ENCODE results near the gene BMP7.
"Not testable (repeated sequence)": the region's sequence is repeated elsewhere in the genome, so short reads cannot be mapped to it uniquely, and the experiment has no call there.

BMP7 gene

DNA sequence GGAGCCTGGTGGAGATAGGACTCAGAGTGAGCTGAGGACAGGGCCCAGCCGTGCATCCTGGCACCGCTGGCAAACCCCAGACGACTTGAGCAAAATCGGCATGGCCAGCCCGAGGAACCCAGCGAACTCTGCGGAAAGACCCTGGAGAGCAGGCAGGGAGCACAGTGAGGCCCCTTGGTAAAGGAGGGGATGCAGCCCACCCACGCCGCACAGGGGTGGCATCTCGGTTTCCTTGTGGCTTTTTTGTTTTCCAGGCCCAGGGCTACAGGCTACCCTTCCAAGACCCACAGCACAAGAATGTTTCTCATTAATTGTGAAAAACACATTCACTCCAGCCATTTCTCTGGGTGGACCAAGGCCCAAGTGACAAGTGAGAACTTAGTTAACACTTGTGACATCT is 71.4 kb downstream of the BMP7 start:
- H3K4me3 ChIP-seq (replicated peaks; ENCODE audit: low read depth, low read length): no peak overlapping the region
- no peak for TF ChIP-seq CTCF (IDR thresholded peaks at IDR 0.05; ENCODE audit: low read depth, low read length, missing control alignments)
- DNase-seq (ENCODE audit: extremely low read depth, low read depth): no peak

GRCh38 chr20:57194154-57194553 is 72.3 kb downstream of the BMP7 start:
- no peak overlapping the region for H3K4me3 ChIP-seq (replicated peaks; ENCODE audit: low read depth, low read length)
- no peak for TF ChIP-seq CTCF (IDR thresholded peaks at IDR 0.05; ENCODE audit: low read depth, low read length, missing control alignments)
- DNase-seq (ENCODE audit: extremely low read depth, low read depth): no peak

DNA sequence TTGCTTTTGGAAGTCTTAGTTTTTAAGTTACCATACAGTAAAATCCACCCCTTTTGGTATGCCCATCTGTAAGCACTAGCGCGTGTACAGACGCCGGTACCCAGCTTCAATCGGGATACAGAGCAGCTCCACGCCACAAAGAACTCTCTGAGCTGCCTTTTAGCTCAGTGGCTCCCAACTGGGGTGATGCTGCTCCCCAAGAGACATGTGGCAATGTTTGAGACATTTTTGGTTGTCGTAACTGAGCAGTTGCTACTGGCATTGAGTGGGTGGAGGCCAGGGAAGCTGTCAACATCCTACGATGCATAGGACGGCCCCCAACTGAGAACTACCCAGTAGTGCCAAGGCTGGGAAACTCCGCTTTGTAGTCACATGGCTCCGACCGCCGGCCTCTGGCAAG is 73.3 kb downstream of the BMP7 start:
- DNase-seq (ENCODE audit: extremely low read depth, low read depth): no peak
- no peak for TF ChIP-seq CTCF (IDR thresholded peaks at IDR 0.05; ENCODE audit: low read depth, low read length, missing control alignments)
- H3K4me3 ChIP-seq (replicated peaks; ENCODE audit: low read depth, low read length): no peak overlapping the region

GRCh38 chr20:57192311-57192710 is 74.1 kb downstream of the BMP7 start:
- H3K4me3 ChIP-seq (replicated peaks; ENCODE audit: low read depth, low read length): no peak overlapping the region
- no peak for DNase-seq (ENCODE audit: extremely low read depth, low read depth)
- no peak for TF ChIP-seq CTCF (IDR thresholded peaks at IDR 0.05; ENCODE audit: low read depth, low read length, missing control alignments)

DNA sequence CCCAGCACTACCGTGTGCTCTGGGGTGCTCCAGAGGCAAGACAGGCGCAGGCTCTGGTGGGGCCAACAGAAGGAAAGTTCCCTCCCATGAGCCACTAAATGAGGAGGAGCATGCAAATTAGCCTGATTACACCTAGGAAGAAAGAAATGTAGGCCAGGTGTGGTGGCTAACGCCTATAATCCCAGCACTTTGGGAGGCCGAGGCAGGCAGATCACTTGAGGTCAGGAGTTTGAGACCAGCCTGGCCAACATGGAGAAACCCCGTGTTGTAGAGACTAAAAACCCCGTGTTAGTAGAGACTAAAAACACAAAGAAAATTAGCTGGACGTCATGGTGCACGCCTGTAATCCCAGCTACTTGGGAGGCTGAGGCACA is 75.2 kb downstream of the BMP7 start:
- DNase-seq (ENCODE audit: extremely low read depth, low read depth); H3K4me3 ChIP-seq (replicated peaks; ENCODE audit: low read depth, low read length): not testable (repeated sequence)

DNA sequence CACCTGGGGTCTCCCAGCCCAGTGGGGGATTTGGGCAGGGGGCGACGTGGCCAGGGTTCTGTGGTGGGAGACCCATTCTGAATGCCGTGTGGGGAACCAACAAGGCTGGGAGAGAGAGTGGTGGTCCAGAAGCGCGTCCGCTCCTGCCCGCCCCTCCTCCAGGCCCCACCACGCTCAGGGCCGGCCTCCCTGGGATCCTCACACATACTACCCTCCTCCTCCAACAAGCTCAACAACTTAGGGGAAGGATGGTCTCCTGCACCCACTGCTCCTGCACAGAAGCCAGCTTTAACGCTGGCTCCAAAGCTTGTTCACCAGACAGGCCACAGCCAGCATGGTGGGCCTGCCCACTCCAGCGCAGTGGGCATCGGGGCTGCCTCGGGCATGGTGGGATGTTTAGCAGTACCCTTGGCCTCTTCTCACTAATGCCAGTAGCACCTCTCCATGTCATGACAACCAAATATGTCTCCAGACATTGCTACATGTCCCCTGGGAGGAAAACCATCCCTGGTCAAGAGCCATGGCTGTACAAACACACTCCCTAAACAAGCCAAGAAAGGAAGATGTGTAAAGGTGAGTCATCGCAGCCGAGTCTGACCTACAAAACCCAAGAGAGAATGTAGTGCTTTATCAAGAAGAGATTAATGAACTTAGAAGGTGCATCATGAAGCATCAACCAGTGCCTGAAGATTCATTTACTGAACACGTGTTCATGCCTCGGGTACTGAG is 75.7 kb downstream of the BMP7 start:
- DNase-seq (ENCODE audit: extremely low read depth, low read depth): no peak
- no peak overlapping the region for H3K4me3 ChIP-seq (replicated peaks; ENCODE audit: low read depth, low read length)
- no peak for TF ChIP-seq CTCF (IDR thresholded peaks at IDR 0.05; ENCODE audit: low read depth, low read length, missing control alignments)

- no peak for DNase-seq (ENCODE audit: extremely low read depth, low read depth)
- no peak overlapping the region for H3K4me3 ChIP-seq (replicated peaks; ENCODE audit: low read depth, low read length)
- TF ChIP-seq CTCF (IDR thresholded peaks at IDR 0.05; ENCODE audit: low read depth, low read length, missing control alignments): no peak
Measured at GRCh38 chr20:57189713-57190112, 76.7 kb downstream of the BMP7 start.

All from HFF-Myc (cell line).